Fibroblast of the conjunctiva (primary cell): ENCODE results near the gene ARID4B.
"Not testable (repeated sequence)": the region's sequence is repeated elsewhere in the genome, so short reads cannot be mapped to it uniquely, and the experiment has no call there.

Experiments used
- DNase-seq: peaks from one replicate; pipeline ENCODE4 v3.0.0-alpha.2; 2010; ENCODE audit warnings: low read depth

ARID4B gene

DNA sequence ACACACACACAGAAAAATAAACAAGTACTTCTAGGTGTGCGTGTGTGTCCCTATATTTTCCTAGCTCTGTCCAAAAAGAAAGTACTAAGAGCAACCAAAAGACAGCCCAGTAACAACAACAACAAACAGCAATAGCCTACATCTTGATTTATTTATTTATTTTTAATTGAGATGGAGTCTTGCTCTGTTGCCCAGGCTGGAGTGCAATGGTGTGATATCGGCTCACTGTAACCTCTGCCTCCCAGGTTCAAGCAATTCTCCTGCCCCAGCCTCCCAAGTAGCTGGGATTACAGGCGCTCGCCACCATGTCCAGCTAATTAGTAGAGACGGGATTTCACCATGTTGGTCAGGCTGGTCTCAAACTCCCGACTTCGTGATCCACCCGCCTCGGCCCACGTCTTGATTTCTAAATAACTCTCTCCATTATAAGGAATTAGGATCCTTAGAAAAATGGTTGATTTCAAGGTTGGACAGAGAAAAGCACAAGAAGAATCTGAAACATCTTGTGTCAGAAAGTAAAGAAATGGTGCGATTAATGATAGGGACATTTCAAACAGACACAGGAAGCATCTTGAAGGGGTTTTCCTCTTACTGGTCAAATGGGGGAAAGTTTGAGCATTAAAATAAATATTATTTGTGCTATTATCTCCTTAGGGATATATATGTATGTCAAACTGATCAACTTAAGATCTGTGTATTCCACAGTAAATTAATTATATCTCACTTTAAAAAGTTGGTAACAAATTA is 59.4 kb downstream of the ARID4B start:
- DNase-seq: no peak

GRCh38 chr1:235266967-235267366 is 61.0 kb downstream of the ARID4B start:
- no peak for DNase-seq

- DNase-seq: peak; percentile 3
Measured at GRCh38 chr1:235266325-235266724, 61.7 kb downstream of the ARID4B start.

- no peak for DNase-seq
Measured at GRCh38 chr1:235265900-235266299, 62.1 kb downstream of the ARID4B start.

DNA sequence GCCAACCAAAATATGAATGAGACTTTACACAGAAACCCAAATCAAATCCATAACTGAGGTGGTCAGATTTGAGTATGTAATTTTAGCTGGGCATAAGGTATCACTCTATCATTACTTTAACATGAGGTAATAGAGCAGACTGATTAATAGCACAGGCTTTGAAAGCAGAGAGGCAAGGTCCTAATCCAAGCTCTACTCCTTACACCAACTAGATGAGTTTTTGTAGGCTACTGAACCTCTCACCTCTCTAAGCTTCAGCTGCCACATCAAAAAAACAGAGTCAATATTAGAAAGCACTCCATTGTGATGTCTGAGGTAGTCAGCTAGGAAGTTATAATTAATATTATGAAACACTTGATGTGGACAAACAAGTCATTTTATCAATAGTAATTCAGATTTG is 63.7 kb downstream of the ARID4B start:
- no peak for DNase-seq

GRCh38 chr1:235262539-235262938 is 65.4 kb downstream of the ARID4B start:
- no peak for DNase-seq

GRCh38 chr1:235261243-235261642 is 66.7 kb downstream of the ARID4B start:
- DNase-seq: no peak

DNA sequence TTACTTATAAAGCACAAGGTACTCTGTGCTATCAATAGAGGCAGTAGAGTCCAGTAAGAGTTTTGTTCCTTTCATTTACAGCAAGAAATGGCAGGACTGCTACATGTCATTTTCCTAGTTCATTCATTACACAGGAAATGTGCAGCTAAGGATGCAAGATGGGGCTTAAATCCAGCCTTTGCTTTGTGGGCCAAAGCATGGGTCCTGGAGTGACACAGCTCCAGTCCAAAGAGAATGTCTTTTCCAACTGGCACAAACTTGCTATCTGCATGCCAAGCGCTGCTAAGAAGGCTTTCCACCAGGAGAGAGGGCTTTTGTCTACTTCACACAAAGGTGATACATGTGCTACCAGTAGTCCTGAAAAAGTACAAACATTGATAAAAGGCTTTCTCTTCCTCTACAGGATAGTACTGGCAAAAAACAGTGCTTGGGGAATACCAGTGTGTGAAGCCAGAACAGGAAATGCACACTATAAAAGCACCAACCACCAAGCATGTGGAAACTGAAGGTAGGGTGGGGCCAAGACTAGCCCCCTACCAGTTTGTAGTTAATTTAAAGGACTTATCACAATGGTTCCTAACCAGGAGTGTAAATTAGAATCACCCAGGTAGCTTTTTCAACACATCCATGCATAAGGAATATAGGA is 68.7 kb downstream of the ARID4B start:
- DNase-seq: no peak

DNA sequence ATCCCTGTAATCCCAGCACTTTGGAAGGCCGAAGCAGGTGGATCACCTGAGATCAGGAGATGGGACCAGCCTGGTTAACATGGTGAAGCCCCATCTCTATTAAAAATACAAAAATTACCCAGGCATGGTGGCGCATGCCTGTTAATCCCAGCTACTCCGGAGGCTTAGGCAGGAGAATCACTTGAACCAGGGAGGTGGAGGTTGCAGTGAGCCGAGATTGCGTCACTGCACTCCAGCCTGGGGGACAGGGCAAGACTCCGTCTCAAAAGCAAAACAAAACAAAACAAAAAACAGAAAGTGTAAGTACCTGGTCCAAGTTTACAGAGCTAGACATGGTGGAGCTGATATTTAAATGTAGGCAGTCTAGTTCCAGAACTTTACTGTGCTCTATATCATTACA is 69.9 kb downstream of the ARID4B start:
- DNase-seq: not testable (repeated sequence)

DNA sequence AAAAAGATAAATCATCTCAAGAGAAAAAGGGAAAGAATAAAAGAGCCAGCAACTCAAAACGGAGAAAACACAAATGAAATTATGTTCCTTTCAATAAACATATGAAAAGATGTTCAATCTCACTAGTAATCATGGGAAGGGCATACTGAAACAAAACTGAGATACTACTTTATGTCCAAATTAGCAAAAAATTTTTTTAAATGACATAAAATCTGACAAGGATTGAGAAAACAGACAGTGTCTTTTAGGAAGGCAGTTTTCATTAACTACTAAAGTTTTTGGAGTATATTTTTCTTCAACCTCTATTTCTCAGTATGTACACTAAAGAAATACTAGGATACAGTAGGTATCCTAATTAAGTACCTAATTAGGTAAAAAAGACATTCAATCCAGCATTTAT is 73.3 kb downstream of the ARID4B start:
- DNase-seq: no peak

DNA sequence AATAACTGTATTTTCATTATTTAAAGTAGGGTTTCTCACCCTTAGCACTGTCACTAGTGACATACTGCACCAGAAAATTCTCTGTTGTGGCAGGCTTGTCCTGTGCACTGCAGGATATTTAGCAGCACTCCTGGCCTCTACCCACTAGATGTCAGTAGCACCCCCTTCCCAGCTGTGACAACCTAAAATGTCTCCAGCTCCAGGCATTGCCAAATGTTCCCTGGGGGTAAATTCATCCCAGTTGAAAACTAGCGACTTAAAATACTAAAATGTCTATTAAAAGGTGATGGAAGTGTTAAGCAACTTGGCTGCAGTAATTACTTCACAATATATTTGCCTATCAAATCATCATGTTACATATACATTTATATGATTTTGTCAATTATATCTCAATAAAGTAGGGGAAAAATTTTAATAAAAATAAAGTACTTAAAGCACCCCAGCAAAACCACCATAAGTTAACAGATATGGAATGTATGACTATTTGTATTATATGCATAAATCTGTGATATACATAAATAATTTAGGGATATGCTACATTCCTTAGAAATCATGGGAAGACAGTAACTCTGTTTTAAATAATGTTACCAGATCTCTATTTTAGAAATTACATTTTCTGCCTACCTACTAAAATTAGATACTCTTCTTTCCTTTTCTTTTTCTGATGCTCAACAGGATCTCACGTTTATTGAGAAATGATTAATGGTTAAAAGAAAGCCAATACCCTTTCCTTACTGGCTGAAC is 74.6 kb downstream of the ARID4B start:
- DNase-seq: peak; percentile 64

DNA sequence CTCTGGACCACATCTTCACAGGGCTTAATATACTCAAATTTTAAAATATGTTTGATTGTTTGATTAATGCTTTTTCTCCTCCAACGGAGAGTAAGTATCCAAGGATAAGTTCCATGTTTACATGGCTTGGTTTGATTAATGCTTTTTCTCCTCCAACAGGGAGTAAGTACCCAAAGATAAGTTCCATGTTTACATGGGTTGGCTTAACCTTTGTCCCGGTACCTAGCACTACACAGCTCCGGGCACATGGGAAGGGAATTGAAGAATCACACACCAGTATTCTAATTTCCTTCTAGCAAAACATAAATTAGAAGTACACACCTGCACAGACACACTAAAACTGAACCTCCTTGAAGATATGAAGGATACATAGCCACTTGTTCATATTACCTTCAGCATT is 77.5 kb downstream of the ARID4B start:
- no peak for DNase-seq

DNA sequence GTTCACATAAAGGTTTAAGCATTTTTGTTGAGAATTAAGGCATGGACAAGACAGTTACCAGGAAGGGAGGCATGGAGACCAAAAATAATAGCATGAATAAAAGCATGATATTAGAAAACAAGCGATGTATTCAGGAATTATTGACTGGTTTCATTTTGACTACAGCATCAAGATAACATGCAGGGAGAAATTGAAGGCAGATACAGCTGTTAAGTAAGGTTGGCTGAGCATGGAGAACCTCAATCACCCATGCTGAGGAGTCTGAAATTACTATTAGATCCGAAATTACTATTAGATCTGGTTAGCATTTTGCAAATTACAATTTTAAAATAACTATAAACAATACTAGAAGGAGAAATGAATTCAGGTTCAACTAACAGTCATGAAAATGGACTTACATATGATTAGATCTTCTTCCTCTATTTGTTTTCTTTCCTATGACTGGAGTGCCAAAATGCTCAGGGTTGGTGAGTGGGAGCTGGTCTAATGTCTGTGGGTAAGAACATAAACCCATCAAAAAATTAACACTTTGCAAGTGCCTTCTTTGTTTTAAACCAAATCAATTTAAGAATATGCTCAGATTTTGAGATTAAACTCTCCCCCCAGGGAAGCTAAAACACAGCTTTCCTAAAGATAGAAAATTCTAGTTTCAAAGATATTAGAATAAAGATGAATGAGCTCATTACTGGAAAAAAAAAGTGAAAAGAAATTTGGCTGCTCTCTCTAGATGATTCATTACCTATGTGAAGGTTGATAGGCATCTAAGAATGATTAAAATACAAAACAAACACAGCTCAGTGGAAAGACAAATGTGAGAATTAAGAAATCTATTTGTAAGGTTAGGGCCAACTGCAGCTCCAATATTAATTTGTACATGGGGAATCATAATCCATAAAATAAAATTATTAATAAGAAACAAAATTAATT is 81.7 kb downstream of the ARID4B start:
- no peak for DNase-seq

GRCh38 chr1:235244974-235245592 is 82.9 kb downstream of the ARID4B start:
- no peak for DNase-seq

DNA sequence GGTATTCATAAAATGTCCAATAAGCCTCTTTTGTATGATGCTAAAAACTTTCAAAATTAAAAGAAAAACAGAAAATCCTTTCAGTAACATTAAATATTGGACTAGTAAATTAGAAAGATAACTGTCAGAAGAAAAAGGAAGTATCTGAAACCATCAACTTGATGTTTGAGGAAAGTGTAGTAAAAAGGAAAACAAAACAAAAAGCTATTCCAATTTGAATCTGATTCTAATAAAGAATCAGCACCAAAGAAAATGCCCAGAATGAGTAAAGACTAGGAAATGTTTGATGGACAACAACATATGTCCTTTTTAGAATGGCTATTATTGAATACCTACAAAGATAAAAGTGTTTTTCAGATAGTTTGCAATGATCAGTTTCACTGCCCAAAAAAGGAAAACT is 87.0 kb downstream of the ARID4B start:
- DNase-seq: no peak

DNA sequence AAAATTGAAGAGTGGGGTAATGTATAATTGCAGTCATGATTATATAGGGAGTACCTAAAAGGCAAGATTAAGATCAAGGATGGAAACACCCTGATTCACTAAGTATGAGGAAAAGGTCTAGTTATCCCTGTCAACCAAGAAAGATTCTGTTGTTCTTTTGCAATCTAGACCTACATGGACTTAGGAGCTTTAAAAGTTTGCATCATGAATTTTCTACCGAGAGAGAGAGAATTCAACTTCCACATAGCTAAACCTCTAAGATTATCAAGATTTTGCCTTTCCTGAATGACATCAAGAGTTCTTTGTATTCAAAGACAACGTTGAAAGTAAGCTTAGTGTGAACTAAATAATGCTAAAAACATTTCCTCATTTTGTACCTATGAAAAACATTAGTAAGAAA is 88.1 kb downstream of the ARID4B start:
- DNase-seq: no peak

GRCh38 chr1:235238558-235238957 is 89.4 kb downstream of the ARID4B start:
- no peak for DNase-seq

DNA sequence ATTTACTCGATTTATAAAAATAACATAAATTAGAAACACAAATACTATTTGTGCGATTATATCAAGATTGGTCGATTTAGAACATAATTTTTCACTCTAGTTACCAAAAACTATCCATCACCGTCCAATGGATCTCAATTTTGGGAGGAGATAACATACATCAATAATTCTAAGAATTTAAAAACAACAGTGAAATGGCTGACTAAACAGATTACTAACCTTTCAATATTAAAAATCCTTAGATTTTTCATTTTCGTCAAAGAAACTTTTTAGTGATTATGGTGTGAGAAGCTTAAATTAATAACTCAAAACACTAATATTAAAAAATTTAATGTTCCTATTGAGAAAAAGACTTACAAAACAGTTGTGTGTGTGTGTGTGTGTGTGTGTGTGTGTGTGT is 91.9 kb downstream of the ARID4B start:
- no peak for DNase-seq

DNA sequence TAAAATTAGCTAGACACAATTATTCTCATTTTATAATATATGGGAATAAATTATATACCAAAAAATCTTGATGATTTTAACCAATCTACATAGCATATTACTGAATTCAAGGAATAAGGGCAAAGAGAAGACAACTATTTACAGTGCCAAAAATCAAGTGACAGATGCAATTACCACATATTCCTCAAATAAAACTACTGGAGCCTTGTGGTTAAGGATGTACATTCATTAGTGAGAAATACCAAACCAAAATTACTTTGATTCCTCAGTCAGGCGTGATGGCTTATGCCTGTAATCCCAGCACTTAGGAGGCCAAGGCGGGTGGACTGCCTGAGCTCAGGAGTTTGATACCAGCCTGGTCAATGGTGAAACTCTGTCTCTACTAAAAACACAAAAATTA is 98.1 kb downstream of the ARID4B start:
- no peak for DNase-seq

DNA sequence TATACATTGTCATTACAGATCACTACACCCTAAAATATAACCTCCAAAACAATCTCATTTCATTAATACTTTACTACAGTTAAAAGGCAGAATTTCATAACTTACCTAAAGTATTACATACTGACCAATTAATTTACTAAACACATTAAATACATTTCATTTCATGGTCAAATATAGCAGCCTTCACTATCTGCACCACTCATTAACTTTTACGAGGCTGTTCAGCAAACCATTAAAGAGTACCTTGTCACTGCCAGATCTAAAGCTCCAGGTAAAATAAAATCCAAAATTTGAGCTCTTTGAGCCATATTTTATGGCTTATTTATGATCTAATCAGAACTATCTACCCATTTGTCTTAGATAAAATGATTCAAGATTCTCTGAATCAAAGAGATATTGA is 100.6 kb downstream of the ARID4B start:
- no peak for DNase-seq

DNA sequence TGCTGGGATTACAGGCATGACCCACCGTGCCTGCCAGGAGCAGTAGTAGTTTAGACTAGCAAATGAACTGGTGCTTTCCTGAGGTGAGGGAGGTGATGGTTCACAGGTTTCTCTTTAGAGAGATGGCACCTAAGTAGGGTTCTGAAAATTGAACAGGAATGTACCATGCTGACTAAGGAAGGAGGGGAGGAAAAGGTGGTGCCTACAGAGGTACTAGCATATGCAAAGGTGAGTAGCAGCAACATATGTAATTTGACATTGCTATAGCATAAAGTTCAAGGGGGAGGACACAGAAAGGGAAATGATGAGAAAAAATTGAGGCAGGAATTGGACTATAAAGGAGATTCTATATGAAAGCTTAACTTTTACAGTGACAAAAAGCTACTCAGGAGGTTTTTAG is 101.0 kb downstream of the ARID4B start:
- DNase-seq: no peak

- DNase-seq: no peak
Measured at GRCh38 chr1:235225299-235225698, 102.7 kb downstream of the ARID4B start.
